Fibroblast of skin of left biceps (primary cell): Measurements from ENCODE around the gene LAMP5.

ENCODE experiments used
- DNase-seq, 2 experiments: peaks; one replicate each; pipeline ENCODE4 v3.0.0-alpha.2; 2013; ENCODE audit warnings: low read depth in 2 of 2

The LAMP5 gene, protein sequence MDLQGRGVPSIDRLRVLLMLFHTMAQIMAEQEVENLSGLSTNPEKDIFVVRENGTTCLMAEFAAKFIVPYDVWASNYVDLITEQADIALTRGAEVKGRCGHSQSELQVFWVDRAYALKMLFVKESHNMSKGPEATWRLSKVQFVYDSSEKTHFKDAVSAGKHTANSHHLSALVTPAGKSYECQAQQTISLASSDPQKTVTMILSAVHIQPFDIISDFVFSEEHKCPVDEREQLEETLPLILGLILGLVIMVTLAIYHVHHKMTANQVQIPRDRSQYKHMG

DNA sequence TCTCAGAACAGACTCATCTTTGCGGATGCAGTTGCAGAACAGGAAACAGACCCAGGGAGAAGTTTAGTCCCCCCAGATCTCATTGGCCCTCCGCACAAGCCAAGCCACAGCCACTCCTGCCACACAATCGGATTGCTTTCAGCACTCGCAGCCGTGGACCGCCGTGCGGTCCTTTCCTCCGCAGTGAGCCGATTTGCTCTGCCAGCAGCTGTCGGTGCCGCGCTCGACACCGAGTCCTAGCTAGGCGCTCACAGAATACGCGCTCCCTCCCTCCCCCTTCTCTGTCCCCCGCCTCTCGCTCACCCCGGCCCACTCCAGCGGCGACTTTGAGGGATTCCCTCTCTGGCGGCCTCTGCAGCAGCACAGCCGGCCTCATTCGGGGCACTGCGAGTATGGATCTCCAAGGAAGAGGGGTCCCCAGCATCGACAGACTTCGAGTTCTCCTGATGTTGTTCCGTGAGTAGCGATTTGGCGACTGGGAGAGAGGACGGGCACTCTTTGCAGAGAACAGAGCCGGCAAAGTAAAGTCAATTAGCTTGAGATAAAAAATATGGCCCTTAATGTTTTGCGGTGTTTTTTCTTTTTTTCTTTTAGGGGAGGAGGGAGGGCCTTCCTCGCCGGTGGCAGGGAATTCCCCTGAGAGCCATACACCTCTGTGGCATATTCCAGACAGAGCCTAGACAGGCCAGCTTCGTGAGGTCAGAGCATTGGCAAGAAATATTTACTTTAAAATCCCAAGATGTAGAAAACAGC lies at the start of gene LAMP5:
Gene LAMP5 (plus strand): TSS at position 130 of the 753 bp plus-strand sequence. CDS start 263 bp downstream, at position 393.
- DNase-seq, result no peak

DNA sequence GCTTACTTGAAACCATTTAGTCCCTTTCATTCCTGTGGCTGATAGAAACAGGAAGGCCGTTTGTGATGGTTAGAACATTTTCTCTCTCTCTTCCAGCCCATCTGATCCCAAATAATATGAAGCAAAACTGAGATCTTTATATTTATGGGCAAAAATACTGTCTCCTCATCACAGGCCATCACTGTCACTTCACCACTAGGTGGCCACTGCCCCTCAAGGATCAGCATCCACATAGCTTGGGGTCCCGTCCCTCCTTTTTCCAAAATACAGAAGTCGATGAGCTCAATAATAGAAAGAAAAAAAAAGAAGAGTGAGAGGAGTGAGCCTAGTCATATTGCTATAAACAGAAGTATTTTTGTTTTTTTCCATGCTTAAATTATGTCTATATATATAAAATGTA lies 46.4 kb upstream of the LAMP5 start:
- no peak for DNase-seq

DNA sequence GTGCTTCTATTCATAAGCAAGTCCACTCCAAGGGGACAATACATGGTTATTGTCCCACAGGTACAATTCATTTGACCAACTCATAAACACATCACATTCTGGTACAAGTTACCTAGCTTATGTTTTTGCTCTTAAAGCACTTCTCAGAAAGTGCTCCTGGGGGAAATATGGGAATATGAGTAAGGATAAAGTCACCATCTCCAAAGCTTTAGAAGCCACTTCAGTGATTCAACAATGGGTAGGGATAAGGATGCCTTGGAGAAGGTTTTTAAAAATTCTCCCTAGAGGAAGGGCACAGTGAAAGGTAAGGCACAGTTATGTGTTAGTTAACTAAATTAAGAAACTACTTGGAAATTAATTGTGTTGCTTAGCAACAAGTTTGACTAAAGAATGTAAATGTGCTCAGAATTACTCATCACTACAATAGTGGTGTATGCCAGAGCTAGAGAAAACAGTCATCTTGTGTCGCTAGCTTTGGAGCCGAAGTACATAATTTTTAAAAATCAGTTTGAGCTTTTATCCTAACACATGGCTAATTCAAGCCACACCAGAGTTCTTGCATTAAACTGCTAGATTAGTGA lies 39.5 kb upstream of the LAMP5 start:
- no peak for DNase-seq

GRCh38 chr20:9475456-9475855 lies 38.9 kb upstream of the LAMP5 start:
- no peak for DNase-seq

- DNase-seq, result no peak
These were observed 38.2 kb upstream of the LAMP5 start for GRCh38 chr20:9476174-9476573.

GRCh38 chr20:9476637-9477036 lies 37.8 kb upstream of the LAMP5 start:
- no peak for DNase-seq

- no peak for DNase-seq
These were observed 35.6 kb upstream of the LAMP5 start for GRCh38 chr20:9478771-9479170.

DNA sequence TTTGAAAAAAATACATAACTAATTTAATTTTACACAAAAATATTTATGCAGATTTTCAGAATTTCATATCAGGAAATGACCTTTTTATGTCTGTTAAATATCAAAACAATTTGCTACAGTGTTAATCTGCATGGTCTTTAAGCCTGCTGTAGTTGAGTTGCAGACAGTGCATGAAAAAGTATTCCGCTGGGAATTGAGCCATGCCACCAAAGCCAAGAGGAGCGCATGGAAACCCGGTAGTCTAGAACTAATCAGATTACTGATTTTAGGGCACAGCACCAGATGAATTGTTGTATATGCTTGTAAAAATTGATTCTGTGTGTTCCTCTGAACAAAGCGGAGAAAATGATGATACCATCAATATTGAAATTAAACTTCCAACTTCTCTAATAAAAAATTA lies 34.3 kb upstream of the LAMP5 start:
- no peak for DNase-seq

DNA sequence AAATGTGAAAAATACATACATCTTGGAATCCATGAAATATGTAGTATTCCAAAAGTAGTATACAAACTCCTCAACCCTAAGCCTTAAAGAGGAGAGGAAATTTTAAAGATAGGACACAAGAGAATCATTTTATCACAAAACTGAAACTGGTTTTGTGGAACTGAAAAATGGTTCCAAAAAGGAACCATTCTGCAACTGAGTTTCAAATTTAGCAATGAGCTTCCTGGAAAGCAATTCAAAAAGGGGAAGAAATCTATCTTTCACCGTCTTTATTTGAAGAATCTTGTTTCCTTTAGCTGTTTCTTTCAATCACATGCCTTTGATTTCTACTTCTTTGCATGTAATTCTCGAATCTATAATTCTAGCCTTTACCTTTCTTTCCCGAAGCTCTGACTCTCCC lies 32.2 kb upstream of the LAMP5 start:
- DNase-seq, result no peak

DNA sequence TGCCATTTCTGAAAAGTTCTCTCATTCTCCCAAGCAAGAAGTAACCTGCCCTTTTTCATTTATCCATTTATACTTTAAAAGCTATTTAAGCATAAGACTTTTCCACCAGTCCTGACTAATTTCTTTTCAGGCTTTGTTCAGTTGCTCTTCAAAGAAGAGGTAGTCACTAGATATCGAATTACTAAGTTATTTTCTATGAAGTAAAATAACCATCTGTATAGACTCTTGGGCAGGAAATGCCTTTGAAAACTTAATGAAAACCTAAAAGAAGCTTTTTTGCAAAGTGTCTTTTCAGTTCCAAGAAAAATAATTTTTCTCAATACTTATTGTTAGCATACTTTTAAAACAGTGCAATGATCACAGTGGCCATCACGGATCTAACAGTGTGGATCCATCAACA lies 31.3 kb upstream of the LAMP5 start:
- DNase-seq, result no peak

GRCh38 chr20:9485614-9486340 lies 28.6 kb upstream of the LAMP5 start:
- DNase-seq, result no peak

- no peak for DNase-seq
These were observed 27.2 kb upstream of the LAMP5 start for GRCh38 chr20:9487231-9487630.

DNA sequence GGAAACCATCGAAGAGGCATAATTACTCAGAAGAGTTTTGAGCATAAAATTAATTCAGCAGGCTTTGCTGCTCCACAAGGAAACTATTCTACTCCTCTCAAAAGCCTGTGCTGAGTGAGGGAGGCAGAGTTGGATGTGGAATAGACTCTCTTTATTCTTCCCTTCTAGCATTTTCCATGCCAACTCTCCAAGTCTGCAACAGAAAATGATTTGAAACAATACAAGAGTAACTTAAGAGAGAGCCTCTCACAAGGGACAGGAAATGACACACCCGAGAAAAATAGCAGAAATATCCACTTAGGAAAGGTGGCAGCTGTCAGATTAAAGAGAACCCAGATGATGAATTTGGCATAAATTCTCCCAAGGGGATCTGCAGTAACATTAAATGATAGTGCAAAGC lies 26.3 kb upstream of the LAMP5 start:
- no peak for DNase-seq

DNA sequence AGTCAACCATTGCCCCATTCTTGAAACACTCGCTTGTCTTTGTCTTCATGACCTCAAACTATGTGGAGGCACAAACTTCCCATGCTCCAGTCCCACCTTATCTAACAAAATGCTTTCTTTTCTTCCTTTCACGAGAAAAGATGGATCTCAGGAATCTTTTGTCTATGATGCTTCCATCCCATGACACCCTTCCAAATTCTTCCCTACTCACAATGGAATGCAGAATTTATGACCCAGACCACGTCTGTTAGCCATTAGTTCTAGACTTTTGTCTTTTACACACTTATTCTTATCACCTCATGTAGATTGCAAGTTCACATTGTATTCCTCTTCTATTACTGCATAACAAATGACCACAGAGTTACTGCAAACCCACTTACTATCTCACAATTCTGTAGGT lies 24.2 kb upstream of the LAMP5 start:
- peak in 1 of 2 experiments; percentile 6 for DNase-seq

- no peak for DNase-seq
These were observed 23.8 kb upstream of the LAMP5 start for GRCh38 chr20:9490631-9491030.

GRCh38 chr20:9491324-9491723 lies 23.1 kb upstream of the LAMP5 start:
- DNase-seq, result no peak

DNA sequence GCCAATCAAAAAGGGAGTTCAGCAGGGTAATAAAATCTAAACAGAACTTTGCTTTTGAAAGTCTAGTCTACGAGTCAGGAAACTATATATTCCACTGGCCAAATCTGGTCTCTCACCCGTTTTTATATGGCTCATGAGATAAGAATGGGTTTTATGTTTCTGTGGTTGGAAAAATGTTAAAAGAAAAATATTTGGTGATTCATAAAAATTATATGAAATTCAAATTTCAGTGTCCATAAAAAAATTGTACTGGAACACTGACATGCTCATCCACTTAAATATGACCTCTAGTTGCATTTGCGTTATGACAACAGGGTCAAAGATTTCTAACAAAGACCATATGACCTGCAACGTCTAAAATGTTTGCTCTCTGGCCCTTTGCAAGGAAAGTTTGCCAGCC lies 22.3 kb upstream of the LAMP5 start:
- DNase-seq, result peak; percentile 8 to 19

DNA sequence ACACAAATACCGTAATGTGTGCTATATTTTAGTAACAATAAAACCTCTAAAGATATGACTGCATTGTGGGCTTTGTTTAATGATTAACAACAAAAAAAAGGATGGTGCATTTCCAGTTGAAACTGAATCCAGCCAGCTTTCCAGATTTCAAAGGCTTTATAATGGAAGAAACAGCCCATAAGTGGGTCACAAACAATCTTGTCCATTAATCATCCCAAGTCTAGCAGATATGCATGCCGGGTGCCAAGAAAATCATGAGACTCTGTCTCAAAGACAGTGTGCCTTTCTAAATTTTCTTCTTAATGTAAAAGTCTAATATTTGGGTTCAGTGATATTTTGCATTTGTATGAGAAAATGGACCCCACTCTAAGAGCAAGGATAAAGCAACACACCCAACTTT lies 20.6 kb upstream of the LAMP5 start:
- DNase-seq, result no peak

DNA sequence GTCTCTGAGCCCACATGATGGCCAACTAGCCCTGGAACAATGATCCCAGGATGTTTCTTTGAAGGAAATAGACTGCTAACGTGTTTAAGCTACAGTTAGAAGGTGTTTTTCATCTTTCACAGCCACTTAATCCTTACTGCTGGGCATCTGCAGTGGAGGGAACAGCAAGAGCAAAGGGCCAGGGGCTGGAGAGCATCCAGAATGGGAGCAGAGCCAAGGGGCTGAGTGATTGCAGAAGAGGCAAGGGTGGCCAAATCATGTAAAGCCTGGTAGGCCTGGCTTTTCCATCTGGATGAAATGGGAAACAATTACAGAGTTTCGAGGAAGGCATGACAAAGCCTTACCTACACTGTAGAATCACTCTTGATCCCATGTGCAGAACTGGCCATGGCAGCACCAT lies 18.7 kb upstream of the LAMP5 start:
- no peak for DNase-seq

- DNase-seq, result no peak
These were observed 18.2 kb upstream of the LAMP5 start for GRCh38 chr20:9496155-9496554.

- DNase-seq, result no peak
These were observed 16.1 kb upstream of the LAMP5 start for GRCh38 chr20:9498322-9498721.

GRCh38 chr20:9499126-9499899 lies 15.1 kb upstream of the LAMP5 start:
- no peak for DNase-seq
